Stimulated activated CD8-positive, alpha-beta memory T cell treated with anti-CD3 and anti-CD28 coated beads, Interleukin-12 subunit alpha, Interleukin-12 subunit beta, amount 100 ng/mL, for 24 hours (primary cell): ENCODE data around the gene PTOV1.

ENCODE experiments used
- DNase-seq: peaks from one replicate; pipeline ENCODE4 v3.0.0-alpha.2; 2020; ENCODE audit errors: extremely low read depth

The PTOV1 gene

GRCh38 chr19:49850487-49851342 lies at the start of gene PTOV1:
PTOV1 (plus strand) TSS chr19:49851159.
- peak; percentile 76 for DNase-seq

GRCh38 chr19:49801401-49801888 lies 49.5 kb upstream of the PTOV1 start:
- DNase-seq: no peak

GRCh38 chr19:49801966-49802661 lies 48.8 kb upstream of the PTOV1 start:
- no peak for DNase-seq

- DNase-seq: no peak
These were observed 48.0 kb upstream of the PTOV1 start for GRCh38 chr19:49802836-49803528.

GRCh38 chr19:49803529-49803856 lies 47.5 kb upstream of the PTOV1 start:
- DNase-seq: no peak

- DNase-seq: no peak
These were observed 44.9 kb upstream of the PTOV1 start for GRCh38 chr19:49805822-49806619.

- DNase-seq: no peak
These were observed 44.4 kb upstream of the PTOV1 start for GRCh38 chr19:49806620-49806959.

GRCh38 chr19:49807058-49807903 lies 43.7 kb upstream of the PTOV1 start:
- DNase-seq: no peak

GRCh38 chr19:49807904-49808675 lies 42.9 kb upstream of the PTOV1 start:
- no peak for DNase-seq

GRCh38 chr19:49808711-49809159 lies 42.2 kb upstream of the PTOV1 start:
- DNase-seq: peak; percentile 63

- DNase-seq: no peak
These were observed 41.6 kb upstream of the PTOV1 start for GRCh38 chr19:49809160-49809940.

GRCh38 chr19:49809941-49810389 lies 41.0 kb upstream of the PTOV1 start:
- DNase-seq: no peak

- no peak for DNase-seq
These were observed 39.6 kb upstream of the PTOV1 start for GRCh38 chr19:49811328-49811727.

- no peak for DNase-seq
These were observed 38.4 kb upstream of the PTOV1 start for GRCh38 chr19:49812452-49812996.

- DNase-seq: peak; percentile 80
These were observed 37.7 kb upstream of the PTOV1 start, which contains the start of gene FUZ for GRCh38 chr19:49812997-49813861. FUZ (minus strand) TSS chr19:49813292; CDS start chr19:49813106, 186 bp downstream.

GRCh38 chr19:49814010-49814409 lies 36.9 kb upstream of the PTOV1 start:
- no peak for DNase-seq

GRCh38 chr19:49816590-49816989 lies 34.4 kb upstream of the PTOV1 start:
- DNase-seq: no peak
